Neural cell (in vitro differentiated cells): ENCODE data around the gene SYT1.

Source experiments
- TF ChIP-seq, protein P1 (sequence below): fragments of 450-650 bp; IDR thresholded peaks from 2 replicates; pipeline ENCODE4 v1.5.1; 2014; ENCODE audit warnings: antibody characterized with exemption, mild to moderate bottlenecking, moderate library complexity; ENCODE audit not compliant: poor library complexity, severe bottlenecking
- TF ChIP-seq, protein P2 (sequence below): IDR thresholded peaks from 2 replicates; pipeline ENCODE4 v1.6.1; 2012; ENCODE audit warnings: borderline replicate concordance

DNA sequence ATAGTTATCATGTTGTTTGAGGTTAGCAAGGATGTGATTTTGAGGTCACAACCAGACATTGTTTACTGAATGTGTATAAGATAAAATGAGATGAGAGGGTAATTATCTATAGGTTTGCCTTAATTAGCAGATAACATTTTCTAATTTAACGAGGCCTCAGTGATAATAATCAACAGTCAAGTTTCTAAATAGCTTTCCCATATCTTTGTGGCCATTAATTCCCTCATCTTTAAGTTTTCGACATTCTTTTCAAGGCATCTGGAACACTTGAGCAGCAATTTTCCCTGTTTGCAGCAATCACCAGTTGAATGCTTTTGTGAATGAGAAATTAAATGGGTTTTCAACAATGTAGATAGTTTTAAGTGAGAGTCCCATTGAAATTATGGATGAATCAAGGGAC, 304.1 kb downstream of the SYT1 start:
- TF ChIP-seq, protein P1, sequence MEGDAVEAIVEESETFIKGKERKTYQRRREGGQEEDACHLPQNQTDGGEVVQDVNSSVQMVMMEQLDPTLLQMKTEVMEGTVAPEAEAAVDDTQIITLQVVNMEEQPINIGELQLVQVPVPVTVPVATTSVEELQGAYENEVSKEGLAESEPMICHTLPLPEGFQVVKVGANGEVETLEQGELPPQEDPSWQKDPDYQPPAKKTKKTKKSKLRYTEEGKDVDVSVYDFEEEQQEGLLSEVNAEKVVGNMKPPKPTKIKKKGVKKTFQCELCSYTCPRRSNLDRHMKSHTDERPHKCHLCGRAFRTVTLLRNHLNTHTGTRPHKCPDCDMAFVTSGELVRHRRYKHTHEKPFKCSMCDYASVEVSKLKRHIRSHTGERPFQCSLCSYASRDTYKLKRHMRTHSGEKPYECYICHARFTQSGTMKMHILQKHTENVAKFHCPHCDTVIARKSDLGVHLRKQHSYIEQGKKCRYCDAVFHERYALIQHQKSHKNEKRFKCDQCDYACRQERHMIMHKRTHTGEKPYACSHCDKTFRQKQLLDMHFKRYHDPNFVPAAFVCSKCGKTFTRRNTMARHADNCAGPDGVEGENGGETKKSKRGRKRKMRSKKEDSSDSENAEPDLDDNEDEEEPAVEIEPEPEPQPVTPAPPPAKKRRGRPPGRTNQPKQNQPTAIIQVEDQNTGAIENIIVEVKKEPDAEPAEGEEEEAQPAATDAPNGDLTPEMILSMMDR: no peak
- TF ChIP-seq, protein P2, sequence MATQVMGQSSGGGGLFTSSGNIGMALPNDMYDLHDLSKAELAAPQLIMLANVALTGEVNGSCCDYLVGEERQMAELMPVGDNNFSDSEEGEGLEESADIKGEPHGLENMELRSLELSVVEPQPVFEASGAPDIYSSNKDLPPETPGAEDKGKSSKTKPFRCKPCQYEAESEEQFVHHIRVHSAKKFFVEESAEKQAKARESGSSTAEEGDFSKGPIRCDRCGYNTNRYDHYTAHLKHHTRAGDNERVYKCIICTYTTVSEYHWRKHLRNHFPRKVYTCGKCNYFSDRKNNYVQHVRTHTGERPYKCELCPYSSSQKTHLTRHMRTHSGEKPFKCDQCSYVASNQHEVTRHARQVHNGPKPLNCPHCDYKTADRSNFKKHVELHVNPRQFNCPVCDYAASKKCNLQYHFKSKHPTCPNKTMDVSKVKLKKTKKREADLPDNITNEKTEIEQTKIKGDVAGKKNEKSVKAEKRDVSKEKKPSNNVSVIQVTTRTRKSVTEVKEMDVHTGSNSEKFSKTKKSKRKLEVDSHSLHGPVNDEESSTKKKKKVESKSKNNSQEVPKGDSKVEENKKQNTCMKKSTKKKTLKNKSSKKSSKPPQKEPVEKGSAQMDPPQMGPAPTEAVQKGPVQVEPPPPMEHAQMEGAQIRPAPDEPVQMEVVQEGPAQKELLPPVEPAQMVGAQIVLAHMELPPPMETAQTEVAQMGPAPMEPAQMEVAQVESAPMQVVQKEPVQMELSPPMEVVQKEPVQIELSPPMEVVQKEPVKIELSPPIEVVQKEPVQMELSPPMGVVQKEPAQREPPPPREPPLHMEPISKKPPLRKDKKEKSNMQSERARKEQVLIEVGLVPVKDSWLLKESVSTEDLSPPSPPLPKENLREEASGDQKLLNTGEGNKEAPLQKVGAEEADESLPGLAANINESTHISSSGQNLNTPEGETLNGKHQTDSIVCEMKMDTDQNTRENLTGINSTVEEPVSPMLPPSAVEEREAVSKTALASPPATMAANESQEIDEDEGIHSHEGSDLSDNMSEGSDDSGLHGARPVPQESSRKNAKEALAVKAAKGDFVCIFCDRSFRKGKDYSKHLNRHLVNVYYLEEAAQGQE: no peak
